Measurements from ENCODE around the gene CCDC12.

- TF ChIP-seq MYC (IDR thresholded peaks at IDR 0.05; ENCODE audit: low read depth, low read length) (no peak), MYC (CRISPR knock-in tag; IDR thresholded peaks at IDR 0.05; ENCODE audit: borderline replicate concordance, low read depth) (no peak), ZFX (CRISPR knock-in tag; IDR thresholded peaks at IDR 0.05) (no peak), SP1 (CRISPR knock-in tag; IDR thresholded peaks at IDR 0.05) (no peak), NFYB (IDR thresholded peaks at IDR 0.05; ENCODE audit: extremely low read depth, insufficient read length) (no peak), ZNF263 (CRISPR knock-in tag; IDR thresholded peaks at IDR 0.05; ENCODE audit: borderline replicate concordance) (no peak), JUN (IDR thresholded peaks at IDR 0.05; ENCODE audit: borderline replicate concordance, low read depth, low read length) (no peak), JUN (CRISPR knock-in tag; IDR thresholded peaks at IDR 0.05; ENCODE audit: borderline replicate concordance) (no peak), NFXL1 (CRISPR knock-in tag; IDR thresholded peaks at IDR 0.05) (no peak), SAFB (IDR thresholded peaks at IDR 0.05; ENCODE audit: borderline replicate concordance, low read depth, low read length) (no peak), SNAPC5 (CRISPR knock-in tag; IDR thresholded peaks at IDR 0.05) (no peak), RFX1 (IDR thresholded peaks at IDR 0.05) (no peak), USF2 (CRISPR knock-in tag; IDR thresholded peaks at IDR 0.05) (no peak), FOXK2 (conservative IDR thresholded peaks at IDR 0.05 in 1 of 2, IDR thresholded peaks at IDR 0.05 in 1 of 2; ENCODE audit: low read depth in 2 of 2) (no peak)
These were observed 22.4 kb downstream of the CCDC12 start for GRCh38 chr3:46954178-46954577.
